ENCODE data around the gene JAK1.
"Not testable (repeated sequence)": the region's sequence is repeated elsewhere in the genome, so short reads cannot be mapped to it uniquely, and the experiment has no call there.

DNA sequence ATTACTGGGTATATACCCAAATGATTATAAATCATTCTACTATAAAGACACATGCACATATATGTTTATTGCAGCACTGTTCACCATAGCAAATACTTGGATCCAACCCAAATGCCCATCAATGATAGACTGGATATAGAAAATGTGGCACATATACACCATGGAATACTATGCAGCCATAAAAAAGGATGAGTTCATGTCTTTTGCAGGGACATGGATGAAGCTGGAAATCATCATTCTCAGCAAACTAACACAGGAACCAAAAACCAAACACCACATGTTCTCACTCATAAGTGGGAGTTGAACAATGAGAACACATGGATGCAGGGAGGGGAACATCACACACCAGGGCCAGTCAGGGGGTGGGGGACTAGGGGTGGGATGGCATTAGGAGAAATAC, 35.7 kb downstream of the JAK1 start:
- not testable (repeated sequence) for TF ChIP-seq CTCF, POLR2A (IDR thresholded peaks at IDR 0.05)

Measured in sigmoid colon (tissue), 3 donors.